Mucosa of stomach (tissue), 1 donor: ENCODE data around the gene HS6ST3.

Source experiments
- H3K27me3 ChIP-seq: one replicate; pipeline ENCODE4 v1.7.0; 2013; ENCODE audit warnings: mild to moderate bottlenecking, low read length; ENCODE audit not compliant: control insufficient read depth, insufficient read depth
- H3K36me3 ChIP-seq: one replicate; pipeline ENCODE4 v1.7.0; 2013; ENCODE audit warnings: low read length; ENCODE audit not compliant: control insufficient read depth, insufficient read depth
- H3K4me1 ChIP-seq: one replicate; pipeline ENCODE4 v1.7.0; 2013; ENCODE audit warnings: mild to moderate bottlenecking, low read length; ENCODE audit not compliant: control insufficient read depth, insufficient read depth
- H3K4me3 ChIP-seq: one replicate; pipeline ENCODE4 v1.7.0; 2013; ENCODE audit warnings: low read length
- H3K9ac ChIP-seq: one replicate; pipeline ENCODE4 v1.7.0; 2013; ENCODE audit warnings: mild to moderate bottlenecking, low read length, moderate library complexity
- H3K9me3 ChIP-seq: one replicate; pipeline ENCODE4 v1.7.0; 2013; ENCODE audit warnings: mild to moderate bottlenecking, low read length, moderate library complexity; ENCODE audit not compliant: control insufficient read depth
- donor health status: Pancreatic carcinoma.

Gene HS6ST3

GRCh38 chr13:96179309-96179708, 89.4 kb downstream of the HS6ST3 start:
- H3K4me1 ChIP-seq = no peaks in the 10 kb centered on the region
- H3K36me3 ChIP-seq = no peaks in the 10 kb centered on the region
- H3K9me3 ChIP-seq = no peaks in the 10 kb centered on the region
- H3K4me3 ChIP-seq = no peak overlapping the region
- no peak overlapping the region for H3K9ac ChIP-seq
- H3K27me3 ChIP-seq = no peaks in the 10 kb centered on the region

GRCh38 chr13:96181911-96182310, 92.0 kb downstream of the HS6ST3 start:
- Histone ChIP-seq H3K4me3 (no peak overlapping the region), H3K9me3 (no peaks in the 10 kb centered on the region), H3K9ac (no peak overlapping the region), H3K36me3 (no peaks in the 10 kb centered on the region), H3K27me3 (no peaks in the 10 kb centered on the region), H3K4me1 (no peaks in the 10 kb centered on the region)

GRCh38 chr13:96185818-96186217, 95.9 kb downstream of the HS6ST3 start:
- Histone ChIP-seq H3K9me3 (no peaks in the 10 kb centered on the region), H3K4me1 (no peaks in the 10 kb centered on the region), H3K4me3 (no peak overlapping the region), H3K36me3 (no peaks in the 10 kb centered on the region), H3K27me3 (no peaks in the 10 kb centered on the region), H3K9ac (no peak overlapping the region)

GRCh38 chr13:96191367-96191766, 101.5 kb downstream of the HS6ST3 start:
- no peaks in the 10 kb centered on the region for H3K9me3 ChIP-seq
- H3K4me1 ChIP-seq = no peaks in the 10 kb centered on the region
- H3K9ac ChIP-seq = no peak overlapping the region
- H3K4me3 ChIP-seq = no peak overlapping the region
- no peaks in the 10 kb centered on the region for H3K36me3 ChIP-seq
- no peaks in the 10 kb centered on the region for H3K27me3 ChIP-seq

- no peaks in the 10 kb centered on the region for H3K27me3 ChIP-seq
- no peaks in the 10 kb centered on the region for H3K9me3 ChIP-seq
- H3K4me3 ChIP-seq = no peak overlapping the region
- H3K9ac ChIP-seq = no peak overlapping the region
- no peaks in the 10 kb centered on the region for H3K4me1 ChIP-seq
- H3K36me3 ChIP-seq = no peaks in the 10 kb centered on the region
These were observed 103.9 kb downstream of the HS6ST3 start for GRCh38 chr13:96193728-96194310.

GRCh38 chr13:96198038-96198437, 108.1 kb downstream of the HS6ST3 start:
- H3K9me3 ChIP-seq = no peaks in the 10 kb centered on the region
- no peaks in the 10 kb centered on the region for H3K4me1 ChIP-seq
- H3K4me3 ChIP-seq = no peak overlapping the region
- no peak overlapping the region for H3K9ac ChIP-seq
- H3K27me3 ChIP-seq = no peaks in the 10 kb centered on the region
- no peaks in the 10 kb centered on the region for H3K36me3 ChIP-seq

- no peaks in the 10 kb centered on the region for H3K27me3 ChIP-seq
- no peak overlapping the region for H3K4me3 ChIP-seq
- H3K4me1 ChIP-seq = no peaks in the 10 kb centered on the region
- no peaks in the 10 kb centered on the region for H3K9me3 ChIP-seq
- no peaks in the 10 kb centered on the region for H3K36me3 ChIP-seq
- H3K9ac ChIP-seq = no peak overlapping the region
These were observed 109.4 kb downstream of the HS6ST3 start for GRCh38 chr13:96199315-96199714.

- Histone ChIP-seq H3K36me3 (no peaks in the 10 kb centered on the region), H3K4me3 (no peak overlapping the region), H3K9me3 (no peaks in the 10 kb centered on the region), H3K9ac (no peak overlapping the region), H3K27me3 (no peaks in the 10 kb centered on the region), H3K4me1 (no peaks in the 10 kb centered on the region)
These were observed 110.9 kb downstream of the HS6ST3 start for GRCh38 chr13:96200810-96201209.

- H3K9ac ChIP-seq = no peak overlapping the region
- no peaks in the 10 kb centered on the region for H3K4me1 ChIP-seq
- no peaks in the 10 kb centered on the region for H3K9me3 ChIP-seq
- no peak overlapping the region for H3K4me3 ChIP-seq
- no peaks in the 10 kb centered on the region for H3K27me3 ChIP-seq
- H3K36me3 ChIP-seq = no peaks in the 10 kb centered on the region
These were observed 112.4 kb downstream of the HS6ST3 start for GRCh38 chr13:96202315-96202714.

GRCh38 chr13:96203471-96203870, 113.6 kb downstream of the HS6ST3 start:
- Histone ChIP-seq H3K4me3 (no peak overlapping the region), H3K36me3 (no peaks in the 10 kb centered on the region), H3K4me1 (no peaks in the 10 kb centered on the region), H3K9me3 (no peaks in the 10 kb centered on the region), H3K9ac (no peak overlapping the region), H3K27me3 (no peaks in the 10 kb centered on the region)

- H3K9ac ChIP-seq = no peak overlapping the region
- H3K4me3 ChIP-seq = no peak overlapping the region
- H3K4me1 ChIP-seq = no peaks in the 10 kb centered on the region
- H3K9me3 ChIP-seq = no peaks in the 10 kb centered on the region
- no peaks in the 10 kb centered on the region for H3K27me3 ChIP-seq
- H3K36me3 ChIP-seq = no peaks in the 10 kb centered on the region
These were observed 125.0 kb downstream of the HS6ST3 start for GRCh38 chr13:96214824-96215445.

- H3K27me3 ChIP-seq = no peaks in the 10 kb centered on the region
- no peak overlapping the region for H3K9ac ChIP-seq
- H3K4me3 ChIP-seq = no peak overlapping the region
- no peaks in the 10 kb centered on the region for H3K36me3 ChIP-seq
- H3K4me1 ChIP-seq = no peaks in the 10 kb centered on the region
- no peaks in the 10 kb centered on the region for H3K9me3 ChIP-seq
These were observed 126.6 kb downstream of the HS6ST3 start for GRCh38 chr13:96216543-96216942.

- Histone ChIP-seq H3K36me3 (no peaks in the 10 kb centered on the region), H3K4me1 (no peaks in the 10 kb centered on the region), H3K27me3 (no peaks in the 10 kb centered on the region), H3K9ac (no peak overlapping the region), H3K4me3 (no peak overlapping the region), H3K9me3 (no peaks in the 10 kb centered on the region)
These were observed 128.6 kb downstream of the HS6ST3 start for GRCh38 chr13:96218475-96218874.
